Left lobe of liver (tissue), 2 donors: ENCODE data around the gene ABCC4. TPM values are rescaled to one million over a fixed set of nuclear protein-coding genes. Genes with fewer than 3 reads are reported as not detected.

Experiments used
- ATAC-seq: fragments of 200-7000 bp; cut with Tn5 transposase; one replicate; pipeline ENCODE4 v1.9.1; 2020; ENCODE audit warnings: mild to moderate bottlenecking, moderate library complexity
- DNase-seq: peaks from one replicate; pipeline ENCODE4 v3.0.0-alpha.2; 2020; ENCODE audit warnings: low spot score
- total RNA-seq: library from RNA; stranded (reverse); gene quantifications from one replicate; pipeline ENCODE4 v1.2.1, GENCODE V29; 2021
- donor health status: DM: no; HTN: no; CAD: no; lungs with moderate emphysema.
- donor health status: DM: no; HTN: yes; CAD: no.

The ABCC4 gene
- total RNA-seq, 1 donor from 2014 or later: 1.7 TPM

GRCh38 chr13:95235199-95235756, 66.0 kb downstream of the ABCC4 start:
- no peak for DNase-seq
- no peak for ATAC-seq

GRCh38 chr13:95234242-95234641, 67.0 kb downstream of the ABCC4 start:
- no peak for DNase-seq
- no peak for ATAC-seq

GRCh38 chr13:95233026-95233635, 68.1 kb downstream of the ABCC4 start:
- ATAC-seq: no peak
- DNase-seq: no peak

GRCh38 chr13:95231393-95231792, 69.9 kb downstream of the ABCC4 start:
- DNase-seq: no peak
- ATAC-seq: no peak

GRCh38 chr13:95229855-95230254, 71.4 kb downstream of the ABCC4 start:
- no peak for ATAC-seq
- no peak for DNase-seq

- no peak for ATAC-seq
- no peak for DNase-seq
Observed at GRCh38 chr13:95228130-95228529, 73.1 kb downstream of the ABCC4 start.

GRCh38 chr13:95226932-95227695, 74.1 kb downstream of the ABCC4 start:
- ATAC-seq (peak; percentile 32), DNase-seq (no peak)

GRCh38 chr13:95226476-95226875, 74.8 kb downstream of the ABCC4 start:
- no peak for DNase-seq

GRCh38 chr13:95226050-95226449, 75.2 kb downstream of the ABCC4 start:
- DNase-seq (no peak), ATAC-seq (no peak)

More at GRCh38 chr13:95226476-95226875, 74.8 kb downstream of the ABCC4 start:
- ATAC-seq: no peak

- ATAC-seq (no peak), DNase-seq (no peak)
Observed at GRCh38 chr13:95224064-95224463, 77.2 kb downstream of the ABCC4 start.

- no peak for DNase-seq
- no peak for ATAC-seq
Observed at GRCh38 chr13:95222733-95223018, 78.6 kb downstream of the ABCC4 start.

- no peak for DNase-seq
- ATAC-seq: no peak
Observed at GRCh38 chr13:95221971-95222732, 79.1 kb downstream of the ABCC4 start.

GRCh38 chr13:95220611-95221010, 80.6 kb downstream of the ABCC4 start:
- no peak for ATAC-seq
- DNase-seq: no peak

- ATAC-seq (no peak), DNase-seq (no peak)
Observed at GRCh38 chr13:95217920-95218830, 83.1 kb downstream of the ABCC4 start.

GRCh38 chr13:95216182-95216581, 85.1 kb downstream of the ABCC4 start:
- ATAC-seq (no peak), DNase-seq (no peak)

GRCh38 chr13:95212983-95213850, 88.0 kb downstream of the ABCC4 start:
- no peak for DNase-seq
- no peak for ATAC-seq

- ATAC-seq: no peak
- no peak for DNase-seq
Observed at GRCh38 chr13:95209109-95209508, 92.1 kb downstream of the ABCC4 start.

GRCh38 chr13:95207769-95208366, 93.4 kb downstream of the ABCC4 start:
- ATAC-seq (no peak), DNase-seq (no peak)

GRCh38 chr13:95206116-95206515, 95.1 kb downstream of the ABCC4 start:
- DNase-seq (no peak), ATAC-seq (no peak)
